IMR-90 (cell line): ENCODE data around the gene WBP1L. TPM values are rescaled to one million over a fixed set of nuclear protein-coding genes. Genes with fewer than 3 reads are reported as not detected.

ENCODE experiments used
- ATAC-seq: fragments of 200-7000 bp; cut with Tn5 transposase; 2 replicates; pipeline ENCODE4 v1.9.1; 2020; ENCODE audit warnings: low read depth, mild to moderate bottlenecking, moderate library complexity
- BruUV-seq: library from RNA; stranded (reverse); fragments of 400-500 nt; replicated peaks from 2 replicates; lab custom pipeline; 2021; lab: Mats Ljungman, UMichigan
- CTCF ChIA-PET: fragments of 300-600 bp; formaldehyde crosslinking; extraction: SDS; loops from one replicate; lab custom pipeline; 2021; ENCODE audit warnings: antibody characterized with exemption; lab: Yijun Ruan, JAX
- POLR2A ChIA-PET: fragments of 300-600 bp; sonication (Branson Sonifier 250); formaldehyde crosslinking; loops from one replicate; lab custom pipeline; 2022; ENCODE audit warnings: antibody characterized with exemption; ENCODE audit not compliant: unreplicated experiment; lab: Charles Lee
- DNase-seq: peaks from one replicate; pipeline ENCODE4 v3.0.0; 2013
- H2AFZ ChIP-seq: replicated peaks from 2 replicates; pipeline ENCODE3; 2013; ENCODE audit warnings: low read length, mild to moderate bottlenecking; ENCODE audit not compliant: poor library complexity
- H2AK5ac ChIP-seq: 2 replicates; pipeline ENCODE4 v1.6.1; 2013; ENCODE audit warnings: low read depth, low read length, inconsistent platforms
- H2AK9ac ChIP-seq: replicated peaks from 2 replicates; pipeline ENCODE3; 2013; ENCODE audit warnings: mild to moderate bottlenecking, low read depth, low read length, moderate library complexity; ENCODE audit not compliant: poor library complexity
- H2BK120ac ChIP-seq: 2 replicates; pipeline ENCODE4 v1.6.1; 2013; ENCODE audit warnings: low read depth, low read length, inconsistent platforms
- H2BK15ac ChIP-seq: 3 replicates; pipeline ENCODE4 v1.6.1; 2013; ENCODE audit warnings: low read depth, low read length, inconsistent platforms
- H2BK20ac ChIP-seq: 2 replicates; pipeline ENCODE4 v1.6.1; 2013; ENCODE audit warnings: low read depth, mild to moderate bottlenecking, inconsistent platforms, low read length, moderate library complexity
- H2BK5ac ChIP-seq: 2 replicates; pipeline ENCODE4 v1.6.1; 2013; ENCODE audit warnings: mild to moderate bottlenecking, low read depth, low read length, inconsistent platforms; ENCODE audit not compliant: poor library complexity, severe bottlenecking
- H3K14ac ChIP-seq: replicated peaks from 2 replicates; pipeline ENCODE4 v1.6.1; 2013; ENCODE audit warnings: low read depth, low read length, inconsistent platforms
- H3K18ac ChIP-seq: 2 replicates; pipeline ENCODE4 v1.6.1; 2013; ENCODE audit warnings: low read depth, low read length, control low read depth
- H3K23ac ChIP-seq: 2 replicates; pipeline ENCODE4 v1.6.1; 2013; ENCODE audit warnings: low read depth, low read length, inconsistent platforms
- H3K27ac ChIP-seq: 2 replicates; pipeline ENCODE4 v1.5.1; 2013; ENCODE audit warnings: mild to moderate bottlenecking, control low read depth, low read length; ENCODE audit not compliant: insufficient read depth
- H3K27me3 ChIP-seq: 2 replicates; pipeline ENCODE4 v1.6.1; 2013; ENCODE audit warnings: low read length; ENCODE audit not compliant: control insufficient read depth, insufficient read depth
- H3K36me3 ChIP-seq: 2 replicates; pipeline ENCODE4 v1.6.1; 2013; ENCODE audit warnings: low read length, mixed read lengths; ENCODE audit not compliant: control insufficient read depth, insufficient read depth
- H3K4ac ChIP-seq: 2 replicates; pipeline ENCODE4 v1.6.1; 2013; ENCODE audit warnings: low read depth, low read length, inconsistent platforms
- H3K4me1 ChIP-seq: 2 replicates; pipeline ENCODE4 v1.6.1; 2013; ENCODE audit warnings: low read length, mixed read lengths; ENCODE audit not compliant: control insufficient read depth, insufficient read depth
- H3K4me2 ChIP-seq: 2 replicates; pipeline ENCODE4 v1.6.1; 2013; ENCODE audit warnings: low read depth, mild to moderate bottlenecking, control low read depth, low read length, moderate library complexity
- H3K4me3 ChIP-seq: 2 replicates; pipeline ENCODE4 v1.5.1; 2013; ENCODE audit warnings: low read depth, mild to moderate bottlenecking, control low read depth, low read length, moderate library complexity; ENCODE audit not compliant: insufficient read depth
- H3K56ac ChIP-seq: 2 replicates; pipeline ENCODE4 v1.6.1; 2013; ENCODE audit warnings: low read length, inconsistent platforms; ENCODE audit not compliant: insufficient read depth; ENCODE audit errors: extremely low read depth
- H3K79me1 ChIP-seq, 2 experiments: 2 replicates each; pipeline ENCODE4 v1.6.1; 2013; ENCODE audit warnings: low read length in 2 of 2, inconsistent platforms in 1 of 2, low read depth in 1 of 2
- H3K9ac ChIP-seq: 2 replicates; pipeline ENCODE4 v1.6.1; 2013; ENCODE audit warnings: low read depth, low read length, control low read depth
- H3K9me1 ChIP-seq: 2 replicates; pipeline ENCODE4 v1.6.1; 2013; ENCODE audit warnings: low read length, inconsistent platforms; ENCODE audit not compliant: insufficient read depth
- H3K9me3 ChIP-seq: 2 replicates; pipeline ENCODE4 v1.6.1; 2013; ENCODE audit warnings: low read length; ENCODE audit not compliant: control insufficient read depth, insufficient read depth
- H4K20me1 ChIP-seq: 2 replicates; pipeline ENCODE4 v1.6.1; 2013; ENCODE audit warnings: low read length, inconsistent platforms; ENCODE audit not compliant: insufficient read depth
- H4K5ac ChIP-seq: 2 replicates; pipeline ENCODE4 v1.6.1; 2013; ENCODE audit warnings: mild to moderate bottlenecking, low read depth, low read length, control low read depth
- H4K8ac ChIP-seq, 2 experiments: 2 replicates each; pipeline ENCODE4 v1.6.1; 2013; ENCODE audit warnings: low read depth in 2 of 2, low read length in 2 of 2, control low read depth in 1 of 2, inconsistent platforms in 1 of 2
- H4K91ac ChIP-seq: 2 replicates; pipeline ENCODE4 v1.6.1; 2013; ENCODE audit warnings: low read depth, low read length, inconsistent platforms; ENCODE audit not compliant: insufficient read depth
- CEBPB ChIP-seq: IDR thresholded peaks from 2 replicates; pipeline ENCODE4 v1.6.1; 2012; ENCODE audit warnings: low read depth, low read length, improper control_type of control experiment
- ELK1 ChIP-seq: fragments of 150-350 bp; IDR thresholded peaks from 2 replicates; pipeline ENCODE4 v1.6.1; 2016; ENCODE audit warnings: low read depth, mild to moderate bottlenecking, low read length, moderate library complexity, borderline replicate concordance
- FOS ChIP-seq: fragments of 150-350 bp; IDR thresholded peaks from 2 replicates; pipeline ENCODE4 v1.6.1; 2016; ENCODE audit warnings: low read depth, low read length
- MAZ ChIP-seq: IDR thresholded peaks from 2 replicates; pipeline ENCODE4 v1.6.1; 2012; ENCODE audit warnings: low read depth, mild to moderate bottlenecking, low read length, improper control_type of control experiment, moderate library complexity, borderline replicate concordance
- MXI1 ChIP-seq: IDR thresholded peaks from 2 replicates; pipeline ENCODE4 v1.6.1; 2012; ENCODE audit warnings: low read depth, mild to moderate bottlenecking, low read length, moderate library complexity, borderline replicate concordance
- NFE2L2 ChIP-seq: fragments of 150-350 bp; IDR thresholded peaks from 2 replicates; pipeline ENCODE4 v1.6.1; 2016; ENCODE audit warnings: low read depth, mild to moderate bottlenecking, low read length
- POLR2A ChIP-seq: IDR thresholded peaks from 2 replicates; pipeline ENCODE4 v1.6.1; 2012; ENCODE audit warnings: mild to moderate bottlenecking, low read depth, low read length
- RAD21 ChIP-seq: IDR thresholded peaks from 2 replicates; pipeline ENCODE4 v1.6.1; 2012; ENCODE audit warnings: low read length, improper control_type of control experiment
- RCOR1 ChIP-seq: IDR thresholded peaks from 2 replicates; pipeline ENCODE4 v1.6.1; 2012; ENCODE audit warnings: mild to moderate bottlenecking, low read length, improper control_type of control experiment; ENCODE audit not compliant: insufficient replicate concordance
- RFX5 ChIP-seq: IDR thresholded peaks from 2 replicates; pipeline ENCODE4 v1.8.0; 2012; ENCODE audit warnings: low read depth, mild to moderate bottlenecking, low read length, moderate library complexity
- SMC3 ChIP-seq: fragments of 150-350 bp; IDR thresholded peaks from 2 replicates; pipeline ENCODE4 v1.6.1; 2016; ENCODE audit warnings: low read depth, mild to moderate bottlenecking, antibody characterized with exemption, low read length, moderate library complexity
- WGBS, 2 experiments: methylation state at CpG; one replicate each; pipeline versions ENCODE4 v1.1.5 to v1.1.7; 2013; ENCODE audit warnings: missing lambda C conversion rate in 2 of 2; ENCODE audit not compliant: insufficient read length in 1 of 2; ENCODE audit errors: extremely low coverage in 2 of 2; 5-methylcytosine and 5-hydroxymethylcytosine counted together
- dilution Hi-C: fragments of 300-500 bp; cut with HindIII; formaldehyde crosslinking; loops from one replicate; pipeline ENCODE4 v1.14.3; 2018; ENCODE audit warnings: low sequenced_read_pairs; ENCODE audit not compliant: unreplicated experiment
- in situ Hi-C: fragments of 300-500 bp; cut with MboI; formaldehyde crosslinking; loops from 3 replicates; pipeline ENCODE4 v1.14.3; 2019; ENCODE audit warnings: low sequenced_read_pairs, inconsistent platforms, mixed read lengths
- intact Hi-C: fragments of 100-400 bp; cut with micrococcal nuclease; formaldehyde crosslinking; loops from 2 replicates; pipeline ENCODE4 v1.10.0; 2022
- polyA plus RNA-seq, 3 experiments: library from polyadenylated mRNA; depleted of rRNA; stranded (reverse); fragments of >200 nt; gene quantifications; 2 replicates each; pipeline ENCODE4 v1.2.3, GENCODE V29; 2012; ENCODE audit warnings: low replicate concordance in 1 of 3
- total RNA-seq: library from RNA; depleted of rRNA; stranded (reverse); fragments of >200 nt; gene quantifications from 2 replicates; pipeline ENCODE4 v1.2.3, GENCODE V29; 2012
- TF ChIP-seq, protein P1 (sequence below): conservative IDR thresholded peaks from 2 replicates; pipeline ENCODE4 v1.5.1; 2012; ENCODE audit warnings: mild to moderate bottlenecking, low read depth, low read length, improper control_type of control experiment
- TF ChIP-seq, protein P2 (sequence below): fragments of 150-350 bp; IDR thresholded peaks from 2 replicates; pipeline ENCODE4 v1.6.1; 2017; ENCODE audit warnings: mild to moderate bottlenecking, antibody characterized with exemption, low read length, low read depth

WBP1L gene
- total and polyA plus RNA-seq, 2 of the 4 experiments (the other 2 are of a cell fraction): 20.7 to 31.0 TPM

DNA sequence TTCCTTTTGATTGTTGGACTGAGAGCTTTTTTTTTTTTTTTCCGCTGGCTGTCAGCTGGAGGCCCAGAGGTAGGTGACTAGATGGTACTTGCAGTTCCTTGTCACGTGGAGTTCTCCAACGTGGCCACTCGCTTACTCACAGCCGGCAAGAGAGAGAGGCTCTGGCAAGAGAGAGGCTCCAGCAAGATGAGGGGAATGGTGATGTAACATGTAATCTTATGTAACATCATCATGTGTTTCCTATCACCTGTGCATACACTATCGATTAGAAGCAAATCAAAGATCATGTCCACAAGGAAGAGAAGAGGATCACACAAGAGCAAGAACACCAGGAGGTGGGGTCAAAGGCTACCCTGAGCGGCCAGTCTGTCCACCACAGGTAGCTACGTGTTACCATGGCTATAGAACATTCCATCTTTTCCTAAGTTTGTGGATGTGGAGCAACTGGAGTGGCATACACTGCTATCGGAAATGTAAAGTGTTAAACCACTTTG lies 106.3 kb downstream of the WBP1L start:
- H3K9me1 ChIP-seq: peaks cover 2% of the 10 kb centered on the region; the same call in 1 of the 2 replicates
- no peaks in the 10 kb centered on the region for H3K36me3 ChIP-seq
- dilution Hi-C loops (no loop called here), in situ Hi-C loops (no loop called here), intact Hi-C loops (no loop called here)
- no TSS peak for BruUV-seq
- DNase-seq: no peak
- peaks cover 2% of the 10 kb centered on the region; the same call in 1 of the 2 replicates for H3K27me3 ChIP-seq
- ChIA-PET CTCF (interaction anchor here (0.6 kb wide), 1 partner anchor 54 kb away, joined by 4 read pairs; no protein-coding TSS in a partner anchor), POLR2A (no interaction called here)
- no peak overlapping the region for H4K5ac ChIP-seq
- H2BK20ac ChIP-seq: no peak overlapping the region
- no peak overlapping the region for H3K14ac ChIP-seq
- H2AK5ac ChIP-seq: no peak overlapping the region
- no peak overlapping the region for H2AK9ac ChIP-seq
- no peaks in the 10 kb centered on the region for H3K4me1 ChIP-seq
- no peak overlapping the region for H3K56ac ChIP-seq
- H4K20me1 ChIP-seq: no peaks in the 10 kb centered on the region
- no peak overlapping the region for H3K9ac ChIP-seq
- H3K4ac ChIP-seq: no peak overlapping the region
- no peak overlapping the region for H2BK15ac ChIP-seq
- H2AFZ ChIP-seq: no peak overlapping the region
- H3K79me1 ChIP-seq: peaks cover 0 to 6% of the 10 kb centered on the region in 2 experiments; a peak in 1 of 4 replicates
- WGBS, 2 experiments: no CpG with 5 or more reads among the region's 9 CpGs
- no peak overlapping the region for H3K4me2 ChIP-seq
- H4K91ac ChIP-seq: no peak overlapping the region
- no peak overlapping the region for H4K8ac ChIP-seq
- no peak for ATAC-seq
- no peak overlapping the region for H3K4me3 ChIP-seq
- H3K23ac ChIP-seq: no peak overlapping the region
- no peak overlapping the region for H2BK5ac ChIP-seq
- H3K9me3 ChIP-seq: peaks cover 3% of the 10 kb centered on the region; the same call in 1 of the 2 replicates
- TF ChIP-seq RFX5 (no peak), POLR2A (no peak), RAD21 (no peak), ELK1 (no peak), FOS (no peak), MXI1 (no peak), RCOR1 (no peak), MAZ (no peak), SMC3 (no peak), NFE2L2 (no peak), CEBPB (no peak)
- TF ChIP-seq, protein P1, sequence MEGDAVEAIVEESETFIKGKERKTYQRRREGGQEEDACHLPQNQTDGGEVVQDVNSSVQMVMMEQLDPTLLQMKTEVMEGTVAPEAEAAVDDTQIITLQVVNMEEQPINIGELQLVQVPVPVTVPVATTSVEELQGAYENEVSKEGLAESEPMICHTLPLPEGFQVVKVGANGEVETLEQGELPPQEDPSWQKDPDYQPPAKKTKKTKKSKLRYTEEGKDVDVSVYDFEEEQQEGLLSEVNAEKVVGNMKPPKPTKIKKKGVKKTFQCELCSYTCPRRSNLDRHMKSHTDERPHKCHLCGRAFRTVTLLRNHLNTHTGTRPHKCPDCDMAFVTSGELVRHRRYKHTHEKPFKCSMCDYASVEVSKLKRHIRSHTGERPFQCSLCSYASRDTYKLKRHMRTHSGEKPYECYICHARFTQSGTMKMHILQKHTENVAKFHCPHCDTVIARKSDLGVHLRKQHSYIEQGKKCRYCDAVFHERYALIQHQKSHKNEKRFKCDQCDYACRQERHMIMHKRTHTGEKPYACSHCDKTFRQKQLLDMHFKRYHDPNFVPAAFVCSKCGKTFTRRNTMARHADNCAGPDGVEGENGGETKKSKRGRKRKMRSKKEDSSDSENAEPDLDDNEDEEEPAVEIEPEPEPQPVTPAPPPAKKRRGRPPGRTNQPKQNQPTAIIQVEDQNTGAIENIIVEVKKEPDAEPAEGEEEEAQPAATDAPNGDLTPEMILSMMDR: no peak
- TF ChIP-seq, protein P2, sequence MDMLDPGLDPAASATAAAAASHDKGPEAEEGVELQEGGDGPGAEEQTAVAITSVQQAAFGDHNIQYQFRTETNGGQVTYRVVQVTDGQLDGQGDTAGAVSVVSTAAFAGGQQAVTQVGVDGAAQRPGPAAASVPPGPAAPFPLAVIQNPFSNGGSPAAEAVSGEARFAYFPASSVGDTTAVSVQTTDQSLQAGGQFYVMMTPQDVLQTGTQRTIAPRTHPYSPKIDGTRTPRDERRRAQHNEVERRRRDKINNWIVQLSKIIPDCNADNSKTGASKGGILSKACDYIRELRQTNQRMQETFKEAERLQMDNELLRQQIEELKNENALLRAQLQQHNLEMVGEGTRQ: no peak
- H2BK120ac ChIP-seq: no peak overlapping the region
- H3K27ac ChIP-seq: no peak overlapping the region
- no peak overlapping the region for H3K18ac ChIP-seq
